ENCODE results near the gene PPM1F. TPM values are rescaled to one million over a fixed set of nuclear protein-coding genes. Genes with fewer than 3 reads are reported as not detected.
"Not testable (repeated sequence)": the region's sequence is repeated elsewhere in the genome, so short reads cannot be mapped to it uniquely, and the experiment has no call there.

PPM1F gene
- total RNA-seq, 1 experiment from 2014 or later = 21.1 TPM

- Histone ChIP-seq H3K9ac (ENCODE audit: extremely low read depth, insufficient read length, low read length) (no peak overlapping the region), H3K4me2 (ENCODE audit: insufficient read depth, insufficient read length, low read length) (no peak overlapping the region), H3K4ac (ENCODE audit: low read depth, low read length) (no peak overlapping the region), H2BK5ac (ENCODE audit: insufficient read length, low read length) (no peak overlapping the region), H4K8ac (replicated peaks; ENCODE audit: insufficient read length, low read depth, low read length) (no peak overlapping the region), H4K91ac (ENCODE audit: insufficient read length, low read depth, low read length) (no peak overlapping the region), H3K9me3 (ENCODE audit: control insufficient read depth, low read depth, low read length) (no peaks in the 10 kb centered on the region), H3K56ac (ENCODE audit: insufficient read length, low read depth, low read length) (no peak overlapping the region), H3K79me2 (ENCODE audit: insufficient read depth, low read length) (no peaks in the 10 kb centered on the region), H2BK20ac (ENCODE audit: low read depth, low read length, poor library complexity, severe bottlenecking) (no peak overlapping the region), H3K27ac (ENCODE audit: insufficient read length, low read depth, low read length) (no peak overlapping the region), H3K79me1 (ENCODE audit: insufficient read depth, low read depth, low read length, poor library complexity, severe bottlenecking) (no peaks in the 10 kb centered on the region), H4K5ac (ENCODE audit: insufficient read length, low read depth, low read length) (no peak overlapping the region), H3K27me3 (ENCODE audit: insufficient read depth, low read length) (no peaks in the 10 kb centered on the region), H3T11ph (ENCODE audit: low read length) (no peak overlapping the region), H3K14ac (ENCODE audit: insufficient read depth, low read length) (no peak overlapping the region), H3K23me2 (ENCODE audit: insufficient read length, low read depth, low read length, poor library complexity, severe bottlenecking) (no peaks in the 10 kb centered on the region), H3K4me1 (ENCODE audit: insufficient read depth, low read length) (peaks cover 2% of the 10 kb centered on the region; the same call in 1 of the 2 replicates), H2AFZ (ENCODE audit: low read length) (no peak overlapping the region), H2BK15ac (ENCODE audit: low read depth, low read length) (no peak overlapping the region), H2AK5ac (ENCODE audit: insufficient read length, low read length) (no peak overlapping the region), H2BK12ac (ENCODE audit: insufficient read length, low read depth, low read length) (no peak overlapping the region), H3K18ac (ENCODE audit: insufficient read length, low read depth, low read length) (no peak overlapping the region), H3K23ac (ENCODE audit: insufficient read length, low read depth, low read length) (no peak overlapping the region), H4K20me1 (ENCODE audit: control insufficient read depth, insufficient read depth, insufficient read length) (no peaks in the 10 kb centered on the region), H2BK120ac (ENCODE audit: low read depth, low read length, poor library complexity, severe bottlenecking) (no peak overlapping the region)
- Mint-ChIP-seq H3K27ac (no peak overlapping the region), H3K4me3 (no peak overlapping the region), H3K36me3 (ENCODE audit: insufficient read depth in 1 of 3, low read depth in 3 of 3) (no peaks in the 10 kb centered on the region), H3K4me1 (peaks cover 32 to 37% of the 10 kb centered on the region in 2 experiments), H3K27me3 (ENCODE audit: low read depth) (peaks cover 6% of the 10 kb centered on the region), H3K9me3 (no peaks in the 10 kb centered on the region)
- WGBS (ENCODE audit: extremely low coverage, insufficient read length, low lambda C conversion rate) = no CpG with 5 or more reads among the region's 4 CpGs
- TF ChIP-seq, protein P1, sequence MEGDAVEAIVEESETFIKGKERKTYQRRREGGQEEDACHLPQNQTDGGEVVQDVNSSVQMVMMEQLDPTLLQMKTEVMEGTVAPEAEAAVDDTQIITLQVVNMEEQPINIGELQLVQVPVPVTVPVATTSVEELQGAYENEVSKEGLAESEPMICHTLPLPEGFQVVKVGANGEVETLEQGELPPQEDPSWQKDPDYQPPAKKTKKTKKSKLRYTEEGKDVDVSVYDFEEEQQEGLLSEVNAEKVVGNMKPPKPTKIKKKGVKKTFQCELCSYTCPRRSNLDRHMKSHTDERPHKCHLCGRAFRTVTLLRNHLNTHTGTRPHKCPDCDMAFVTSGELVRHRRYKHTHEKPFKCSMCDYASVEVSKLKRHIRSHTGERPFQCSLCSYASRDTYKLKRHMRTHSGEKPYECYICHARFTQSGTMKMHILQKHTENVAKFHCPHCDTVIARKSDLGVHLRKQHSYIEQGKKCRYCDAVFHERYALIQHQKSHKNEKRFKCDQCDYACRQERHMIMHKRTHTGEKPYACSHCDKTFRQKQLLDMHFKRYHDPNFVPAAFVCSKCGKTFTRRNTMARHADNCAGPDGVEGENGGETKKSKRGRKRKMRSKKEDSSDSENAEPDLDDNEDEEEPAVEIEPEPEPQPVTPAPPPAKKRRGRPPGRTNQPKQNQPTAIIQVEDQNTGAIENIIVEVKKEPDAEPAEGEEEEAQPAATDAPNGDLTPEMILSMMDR (conservative IDR thresholded peaks at IDR 0.05) = no peak
- no peak for DNase-seq
Observed at GRCh38 chr22:21915624-21916308, 36.9 kb downstream of the PPM1F start.

- H3K27ac Mint-ChIP-seq; DNase-seq; H2BK15ac ChIP-seq (ENCODE audit: low read depth, low read length); H3K9ac ChIP-seq (ENCODE audit: extremely low read depth, insufficient read length, low read length); H3K4me3 Mint-ChIP-seq; H4K8ac ChIP-seq (replicated peaks; ENCODE audit: insufficient read length, low read depth, low read length); H4K20me1 ChIP-seq (ENCODE audit: control insufficient read depth, insufficient read depth, insufficient read length); H2BK20ac ChIP-seq (ENCODE audit: low read depth, low read length, poor library complexity, severe bottlenecking); H3K23ac ChIP-seq (ENCODE audit: insufficient read length, low read depth, low read length); H4K5ac ChIP-seq (ENCODE audit: insufficient read length, low read depth, low read length); H3K79me2 ChIP-seq (ENCODE audit: insufficient read depth, low read length); H3K56ac ChIP-seq (ENCODE audit: insufficient read length, low read depth, low read length); H3K9me3 Mint-ChIP-seq; H3K4ac ChIP-seq (ENCODE audit: low read depth, low read length); H3K4me1 ChIP-seq (ENCODE audit: insufficient read depth, low read length); H3K4me2 ChIP-seq (ENCODE audit: insufficient read depth, insufficient read length, low read length); H3T11ph ChIP-seq (ENCODE audit: low read length); H3K14ac ChIP-seq (ENCODE audit: insufficient read depth, low read length); H3K23me2 ChIP-seq (ENCODE audit: insufficient read length, low read depth, low read length, poor library complexity, severe bottlenecking); H3K36me3 Mint-ChIP-seq (ENCODE audit: insufficient read depth in 1 of 3, low read depth in 3 of 3); H3K9me3 ChIP-seq (ENCODE audit: control insufficient read depth, low read depth, low read length); H3K18ac ChIP-seq (ENCODE audit: insufficient read length, low read depth, low read length); H2AK5ac ChIP-seq (ENCODE audit: insufficient read length, low read length); H2BK120ac ChIP-seq (ENCODE audit: low read depth, low read length, poor library complexity, severe bottlenecking); H4K91ac ChIP-seq (ENCODE audit: insufficient read length, low read depth, low read length); H2BK5ac ChIP-seq (ENCODE audit: insufficient read length, low read length); H3K27ac ChIP-seq (ENCODE audit: insufficient read length, low read depth, low read length); H2BK12ac ChIP-seq (ENCODE audit: insufficient read length, low read depth, low read length); H2AFZ ChIP-seq (ENCODE audit: low read length); H3K79me1 ChIP-seq (ENCODE audit: insufficient read depth, low read depth, low read length, poor library complexity, severe bottlenecking); H3K27me3 ChIP-seq (ENCODE audit: insufficient read depth, low read length): not testable (repeated sequence)
- WGBS (ENCODE audit: extremely low coverage, insufficient read length, low lambda C conversion rate) = no CpG with 5 or more reads among the region's 8 CpGs
- peaks cover 16% of the 10 kb centered on the region for H3K27me3 Mint-ChIP-seq (ENCODE audit: low read depth)
- peaks cover 16 to 21% of the 10 kb centered on the region in 2 experiments for H3K4me1 Mint-ChIP-seq
Observed at GRCh38 chr22:21914033-21914642, 38.5 kb downstream of the PPM1F start.

Measured in H9 (cell line).